Measurements from ENCODE around the gene BORCS8. TPM values are rescaled to one million over a fixed set of nuclear protein-coding genes. Genes with fewer than 3 reads are reported as not detected.

Gene BORCS8
- total and polyA plus RNA-seq, 2 donors (not counting 3 experiments of a cell fraction or from before 2014, with no cell fraction given): 37.4 to 45.8 TPM

GRCh38 chr19:19227217-19227616 is 35.3 kb upstream of the BORCS8 start:
- DNase-seq (ENCODE audit: low read depth, low spot score) (no peak), FAIRE-seq (no peak)
- intact Hi-C loops (cut with micrococcal nuclease): no loop called here
- Histone ChIP-seq H4K20me1 (replicated peaks; ENCODE audit: control insufficient read depth, extremely low read depth, insufficient read depth, low read length) (no peaks in the 10 kb centered on the region), H3K4me2 (ENCODE audit: insufficient read depth, low read length) (no peak overlapping the region), H3K9me3 (replicated peaks; ENCODE audit: control insufficient read depth, insufficient read depth, low read length) (no peaks in the 10 kb centered on the region), H3K9me1 (replicated peaks; ENCODE audit: control insufficient read depth, extremely low read depth, insufficient read depth, low read length) (no peaks in the 10 kb centered on the region), H3K27me3 (ENCODE audit: control insufficient read depth in 2 of 2, insufficient read depth in 2 of 2, low read length in 2 of 2) (peaks cover 2% of the 10 kb centered on the region in 2 experiments), H2AFZ (ENCODE audit: low read depth, low read length) (no peak overlapping the region), H3K36me3 (ENCODE audit: control insufficient read depth in 2 of 2, extremely low read depth in 1 of 2, insufficient read depth in 2 of 2, low read length in 2 of 2) (no peaks in the 10 kb centered on the region), H3K4me3 (replicated peaks in 1 of 3; ENCODE audit: insufficient read depth in 1 of 3, low read depth in 1 of 3, low read length in 3 of 3) (no peak overlapping the region), H3K9ac (replicated peaks; ENCODE audit: extremely low read depth, insufficient read depth, low read length) (no peak overlapping the region), H3K4me1 (ENCODE audit: control insufficient read depth, extremely low read depth, insufficient read depth, low read length) (no peaks in the 10 kb centered on the region), H3K27ac (ENCODE audit: insufficient read depth, low read depth, low read length) (no peak overlapping the region), H3K79me2 (ENCODE audit: control insufficient read depth, insufficient read depth, low read length) (no peaks in the 10 kb centered on the region)
- POLR2A ChIA-PET: no interaction called here
- TF ChIP-seq FOS (IDR thresholded peaks at IDR 0.05; ENCODE audit: borderline replicate concordance, insufficient read depth, low read length) (no peak), MAX (IDR thresholded peaks at IDR 0.05; ENCODE audit: insufficient read depth, insufficient read length) (no peak), POLR2AphosphoS5 (IDR thresholded peaks at IDR 0.05; ENCODE audit: insufficient read depth, low read depth, low read length) (no peak), EZH2 (IDR thresholded peaks at IDR 0.05; ENCODE audit: borderline replicate concordance, low read depth, low read length, severe bottlenecking) (no peak), CTCF (IDR thresholded peaks at IDR 0.05; ENCODE audit: extremely low read depth in 1 of 2, insufficient read depth in 1 of 2, low read depth in 1 of 2, low read length in 2 of 2) (no peak), POLR2A (IDR thresholded peaks at IDR 0.05; ENCODE audit: low read depth, low read length) (no peak), JUN (IDR thresholded peaks at IDR 0.05; ENCODE audit: borderline replicate concordance, insufficient read depth, insufficient read length, low read depth) (no peak), MYC (IDR thresholded peaks at IDR 0.05; ENCODE audit: low read depth, low read length) (no peak), GATA2 (IDR thresholded peaks at IDR 0.05; ENCODE audit: insufficient read depth, insufficient read length, low read depth, low read length) (no peak)
- CTCF ChIA-PET: no interaction called here
- dilution Hi-C loops (cut with MboI; ENCODE audit: extremely low pct_ligation_motif_present, low sequenced_read_pairs): no loop called here
- BruUV-seq (replicated peaks): no TSS peak
